ENCODE data around the gene KCNQ5.

Gene KCNQ5

DNA sequence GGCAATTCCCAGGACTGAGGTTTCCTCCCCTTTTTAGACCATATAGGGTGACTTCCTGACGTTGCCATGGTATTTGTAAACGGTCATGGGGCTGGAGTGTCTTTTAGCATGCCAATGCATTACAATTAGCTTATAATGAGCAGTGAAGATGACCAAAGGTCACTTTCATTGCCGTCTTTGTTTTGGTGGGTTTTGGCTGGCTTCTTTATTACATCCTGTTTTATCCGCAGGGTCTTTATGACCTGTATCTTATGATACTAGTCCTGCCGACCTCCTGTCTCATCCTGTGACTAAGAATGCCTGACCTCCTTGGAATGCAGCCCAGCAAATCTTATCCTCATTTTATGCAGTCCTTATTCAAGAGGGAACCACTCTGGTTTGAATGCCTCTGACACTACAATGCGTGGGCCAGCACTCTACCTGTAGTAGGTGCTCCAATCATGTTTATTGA lies 190.1 kb downstream of the KCNQ5 start:
- no peaks in the 10 kb centered on the region for H3K27me3 ChIP-seq (ENCODE audit: insufficient read depth, low read depth, severe bottlenecking)
- TF ChIP-seq, protein P1, sequence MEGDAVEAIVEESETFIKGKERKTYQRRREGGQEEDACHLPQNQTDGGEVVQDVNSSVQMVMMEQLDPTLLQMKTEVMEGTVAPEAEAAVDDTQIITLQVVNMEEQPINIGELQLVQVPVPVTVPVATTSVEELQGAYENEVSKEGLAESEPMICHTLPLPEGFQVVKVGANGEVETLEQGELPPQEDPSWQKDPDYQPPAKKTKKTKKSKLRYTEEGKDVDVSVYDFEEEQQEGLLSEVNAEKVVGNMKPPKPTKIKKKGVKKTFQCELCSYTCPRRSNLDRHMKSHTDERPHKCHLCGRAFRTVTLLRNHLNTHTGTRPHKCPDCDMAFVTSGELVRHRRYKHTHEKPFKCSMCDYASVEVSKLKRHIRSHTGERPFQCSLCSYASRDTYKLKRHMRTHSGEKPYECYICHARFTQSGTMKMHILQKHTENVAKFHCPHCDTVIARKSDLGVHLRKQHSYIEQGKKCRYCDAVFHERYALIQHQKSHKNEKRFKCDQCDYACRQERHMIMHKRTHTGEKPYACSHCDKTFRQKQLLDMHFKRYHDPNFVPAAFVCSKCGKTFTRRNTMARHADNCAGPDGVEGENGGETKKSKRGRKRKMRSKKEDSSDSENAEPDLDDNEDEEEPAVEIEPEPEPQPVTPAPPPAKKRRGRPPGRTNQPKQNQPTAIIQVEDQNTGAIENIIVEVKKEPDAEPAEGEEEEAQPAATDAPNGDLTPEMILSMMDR (IDR thresholded peaks at IDR 0.05; ENCODE audit: low read depth, low read length) = no peak
- no peak overlapping the region for H3K4me3 ChIP-seq (ENCODE audit: low read depth, low read length)
- no peak for DNase-seq
- no peak overlapping the region for H3K27ac ChIP-seq
- H3K36me3 ChIP-seq = no peaks in the 10 kb centered on the region
- no peaks in the 10 kb centered on the region for H3K9me3 ChIP-seq (ENCODE audit: severe bottlenecking)

GRCh38 chr6:72813807-72814596 lies 192.1 kb downstream of the KCNQ5 start:
- TF ChIP-seq, protein P1 (IDR thresholded peaks at IDR 0.05; ENCODE audit: low read depth, low read length) = no peak
- DNase-seq = no peak
- Histone ChIP-seq H3K27ac (no peak overlapping the region), H3K36me3 (no peaks in the 10 kb centered on the region), H3K9me3 (ENCODE audit: severe bottlenecking) (no peaks in the 10 kb centered on the region), H3K4me3 (ENCODE audit: low read depth, low read length) (no peak overlapping the region), H3K27me3 (ENCODE audit: insufficient read depth, low read depth, severe bottlenecking) (no peaks in the 10 kb centered on the region)

GRCh38 chr6:72816022-72816421 lies 194.2 kb downstream of the KCNQ5 start:
- TF ChIP-seq, protein P1 (IDR thresholded peaks at IDR 0.05; ENCODE audit: low read depth, low read length) = no peak
- DNase-seq = no peak
- no peaks in the 10 kb centered on the region for H3K9me3 ChIP-seq (ENCODE audit: severe bottlenecking)
- no peak overlapping the region for H3K4me3 ChIP-seq (ENCODE audit: low read depth, low read length)
- no peaks in the 10 kb centered on the region for H3K27me3 ChIP-seq (ENCODE audit: insufficient read depth, low read depth, severe bottlenecking)
- no peaks in the 10 kb centered on the region for H3K36me3 ChIP-seq
- H3K27ac ChIP-seq = no peak overlapping the region

DNA sequence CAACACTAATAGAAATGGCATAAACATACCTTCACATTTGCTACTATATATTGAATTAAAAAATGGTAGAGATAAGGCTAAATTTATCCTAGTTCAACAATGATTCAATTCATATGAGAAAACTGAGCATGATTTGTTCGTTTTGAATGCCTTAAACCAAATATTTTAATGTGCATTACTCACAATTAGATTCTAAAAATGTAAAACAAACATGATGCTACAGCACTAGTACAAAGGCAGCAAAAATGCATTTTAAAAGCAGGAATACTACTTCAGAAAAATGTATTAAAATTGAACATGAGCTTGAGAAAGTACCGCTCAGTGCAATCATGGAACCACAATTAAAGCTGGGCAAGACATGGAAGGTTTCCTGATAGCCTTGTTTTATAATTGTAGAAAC lies 195.3 kb downstream of the KCNQ5 start:
- DNase-seq = no peak
- H3K27ac ChIP-seq = no peak overlapping the region
- H3K4me3 ChIP-seq (ENCODE audit: low read depth, low read length) = no peak overlapping the region
- H3K27me3 ChIP-seq (ENCODE audit: insufficient read depth, low read depth, severe bottlenecking) = no peaks in the 10 kb centered on the region
- no peaks in the 10 kb centered on the region for H3K36me3 ChIP-seq
- TF ChIP-seq, protein P1 (IDR thresholded peaks at IDR 0.05; ENCODE audit: low read depth, low read length) = no peak
- H3K9me3 ChIP-seq (ENCODE audit: severe bottlenecking) = no peaks in the 10 kb centered on the region

- Histone ChIP-seq H3K27ac (no peak overlapping the region), H3K36me3 (no peaks in the 10 kb centered on the region), H3K9me3 (ENCODE audit: severe bottlenecking) (no peaks in the 10 kb centered on the region), H3K27me3 (ENCODE audit: insufficient read depth, low read depth, severe bottlenecking) (no peaks in the 10 kb centered on the region), H3K4me3 (ENCODE audit: low read depth, low read length) (no peak overlapping the region)
- TF ChIP-seq, protein P1 (IDR thresholded peaks at IDR 0.05; ENCODE audit: low read depth, low read length) = no peak
- no peak for DNase-seq
Measured at GRCh38 chr6:72819609-72820008, 197.7 kb downstream of the KCNQ5 start.

DNA sequence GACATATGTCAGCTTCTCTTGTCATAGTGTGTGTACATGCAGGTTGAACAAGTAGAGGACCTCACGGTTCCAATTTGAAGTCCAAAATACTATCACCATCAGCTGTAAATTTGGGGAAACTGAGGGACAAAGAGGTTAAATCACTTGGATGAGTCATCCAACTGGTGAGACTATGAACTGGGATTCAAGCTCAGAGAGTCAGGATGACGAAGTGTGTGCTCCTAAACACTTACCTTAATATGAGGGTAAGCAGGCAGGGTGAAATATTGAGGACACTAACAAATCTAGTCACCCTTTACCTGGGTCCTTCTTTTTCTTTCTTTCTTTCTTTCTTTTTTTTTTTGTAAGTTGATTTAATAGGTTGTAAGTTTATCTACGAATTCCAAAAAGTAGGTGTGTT lies 198.3 kb downstream of the KCNQ5 start:
- no peaks in the 10 kb centered on the region for H3K9me3 ChIP-seq (ENCODE audit: severe bottlenecking)
- H3K27ac ChIP-seq = no peak overlapping the region
- no peak overlapping the region for H3K4me3 ChIP-seq (ENCODE audit: low read depth, low read length)
- TF ChIP-seq, protein P1 (IDR thresholded peaks at IDR 0.05; ENCODE audit: low read depth, low read length) = no peak
- no peaks in the 10 kb centered on the region for H3K36me3 ChIP-seq
- DNase-seq = no peak
- no peaks in the 10 kb centered on the region for H3K27me3 ChIP-seq (ENCODE audit: insufficient read depth, low read depth, severe bottlenecking)
